AG04450 (cell line): ENCODE results near the gene JADE2. TPM values are rescaled to one million over a fixed set of nuclear protein-coding genes. Genes with fewer than 3 reads are reported as not detected.

Experiments
- CTCF ChIA-PET: fragments of 300-600, 350-600 bp; formaldehyde crosslinking; extraction: SDS; loops from one replicate; lab custom pipeline; 2022; ENCODE audit warnings: antibody characterized with exemption, inconsistent platforms; lab: Charles Lee
- POLR2A ChIA-PET: fragments of 350-600 bp; formaldehyde crosslinking; extraction: SDS; loops from one replicate; lab custom pipeline; 2021; ENCODE audit warnings: antibody characterized with exemption, inconsistent platforms; lab: Yijun Ruan, JAX
- DNase-seq: peaks from one replicate; pipeline ENCODE4 v3.0.0-alpha.2; 2011; ENCODE audit warnings: low read depth, low spot score
- H3K27ac ChIP-seq: one replicate; pipeline ENCODE4 v1.5.1; 2012; ENCODE audit warnings: low read depth, low read length, control low read depth
- H3K27me3 ChIP-seq: one replicate; pipeline ENCODE4 v1.6.0; 2012; ENCODE audit warnings: low read length; ENCODE audit not compliant: control insufficient read depth, insufficient read depth
- H3K4me3 ChIP-seq: 2 replicates; pipeline ENCODE4 v1.5.1; 2011; ENCODE audit warnings: mild to moderate bottlenecking, low read depth, low read length, control low read depth
- H3K9me3 ChIP-seq: 2 replicates; pipeline ENCODE4 v1.5.1; 2012; ENCODE audit warnings: low read length; ENCODE audit not compliant: control insufficient read depth, insufficient read depth
- polyA plus RNA-seq: library from polyadenylated mRNA; depleted of rRNA; stranded (reverse); fragments of >200 nt; gene quantifications from 2 replicates; pipeline ENCODE4 v1.2.3, GENCODE V29; 2011
- TF ChIP-seq, protein P1 (sequence below): IDR thresholded peaks from 2 replicates; pipeline ENCODE4 v1.5.1; 2011; ENCODE audit warnings: low read depth, low read length, control low read depth, inconsistent platforms

JADE2 gene
- polyA plus RNA-seq, 1 experiment = 13.2 TPM

DNA sequence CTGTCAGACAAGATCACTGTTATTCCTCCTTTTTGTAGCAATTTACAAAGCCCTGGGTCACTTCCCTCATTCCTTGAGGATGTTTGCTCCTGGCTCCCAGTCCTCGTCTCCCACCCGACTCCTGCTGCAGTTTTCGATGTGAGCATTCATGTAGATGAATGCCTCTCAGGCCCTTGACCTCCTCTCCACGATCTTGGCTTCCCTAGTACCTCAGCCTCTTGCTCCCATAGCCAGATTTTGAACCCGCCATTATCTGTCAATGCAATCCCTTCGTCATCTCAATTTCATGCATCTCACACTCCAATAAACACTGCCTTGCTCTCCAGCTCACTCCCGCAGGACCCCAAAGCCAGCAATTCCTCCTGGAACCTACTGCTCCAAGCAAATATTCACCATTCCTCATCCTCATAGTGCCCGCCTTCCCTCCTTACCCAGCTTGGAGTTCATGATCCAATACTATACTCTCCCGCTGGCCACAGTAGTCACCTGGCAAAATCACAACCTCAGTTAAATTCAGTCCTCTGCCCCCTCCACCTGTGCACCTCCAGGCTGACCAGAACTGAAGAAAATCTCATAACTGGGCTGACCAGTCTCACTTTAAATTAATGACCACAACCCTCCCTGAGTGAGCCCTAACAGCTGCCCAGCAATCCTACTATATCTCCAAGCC is 35.1 kb upstream of the JADE2 start:
- ChIA-PET POLR2A (no interaction called here), CTCF (no interaction called here)
- no peak for DNase-seq
- Histone ChIP-seq H3K27ac (no peak overlapping the region), H3K9me3 (no peaks in the 10 kb centered on the region), H3K27me3 (no peaks in the 10 kb centered on the region), H3K4me3 (no peak overlapping the region)
- TF ChIP-seq, protein P1, sequence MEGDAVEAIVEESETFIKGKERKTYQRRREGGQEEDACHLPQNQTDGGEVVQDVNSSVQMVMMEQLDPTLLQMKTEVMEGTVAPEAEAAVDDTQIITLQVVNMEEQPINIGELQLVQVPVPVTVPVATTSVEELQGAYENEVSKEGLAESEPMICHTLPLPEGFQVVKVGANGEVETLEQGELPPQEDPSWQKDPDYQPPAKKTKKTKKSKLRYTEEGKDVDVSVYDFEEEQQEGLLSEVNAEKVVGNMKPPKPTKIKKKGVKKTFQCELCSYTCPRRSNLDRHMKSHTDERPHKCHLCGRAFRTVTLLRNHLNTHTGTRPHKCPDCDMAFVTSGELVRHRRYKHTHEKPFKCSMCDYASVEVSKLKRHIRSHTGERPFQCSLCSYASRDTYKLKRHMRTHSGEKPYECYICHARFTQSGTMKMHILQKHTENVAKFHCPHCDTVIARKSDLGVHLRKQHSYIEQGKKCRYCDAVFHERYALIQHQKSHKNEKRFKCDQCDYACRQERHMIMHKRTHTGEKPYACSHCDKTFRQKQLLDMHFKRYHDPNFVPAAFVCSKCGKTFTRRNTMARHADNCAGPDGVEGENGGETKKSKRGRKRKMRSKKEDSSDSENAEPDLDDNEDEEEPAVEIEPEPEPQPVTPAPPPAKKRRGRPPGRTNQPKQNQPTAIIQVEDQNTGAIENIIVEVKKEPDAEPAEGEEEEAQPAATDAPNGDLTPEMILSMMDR = no peak

GRCh38 chr5:134490925-134491271 is 34.6 kb upstream of the JADE2 start:
- DNase-seq = no peak
- TF ChIP-seq, protein P1 = no peak
- Histone ChIP-seq H3K4me3 (no peak overlapping the region), H3K9me3 (no peaks in the 10 kb centered on the region), H3K27me3 (no peaks in the 10 kb centered on the region), H3K27ac (no peak overlapping the region)
- CTCF ChIA-PET = interaction anchor here (0.7 kb wide), 1 partner anchor 87 kb away, joined by 3 read pairs; no protein-coding TSS in a partner anchor
- POLR2A ChIA-PET = no interaction called here

GRCh38 chr5:134491841-134492442 is 33.5 kb upstream of the JADE2 start:
- Histone ChIP-seq H3K27ac (no peak overlapping the region), H3K27me3 (no peaks in the 10 kb centered on the region), H3K4me3 (no peak overlapping the region), H3K9me3 (no peaks in the 10 kb centered on the region)
- no peak for DNase-seq
- ChIA-PET CTCF (interaction anchor here (0.7 kb wide), 2 partner anchors 16 to 86 kb away, joined by 3 to 4 read pairs; no protein-coding TSS in a partner anchor), POLR2A (no interaction called here)
- TF ChIP-seq, protein P1 = no peak

GRCh38 chr5:134492568-134492967 is 32.9 kb upstream of the JADE2 start:
- no peak overlapping the region for H3K4me3 ChIP-seq
- no peaks in the 10 kb centered on the region for H3K9me3 ChIP-seq
- no peak overlapping the region for H3K27ac ChIP-seq
- TF ChIP-seq, protein P1 = no peak
- no peaks in the 10 kb centered on the region for H3K27me3 ChIP-seq
- DNase-seq = no peak
- CTCF ChIA-PET = interaction anchor here (0.7 kb wide), 1 partner anchor 16 kb away, joined by 4 read pairs; no protein-coding TSS in a partner anchor
- POLR2A ChIA-PET = no interaction called here

DNA sequence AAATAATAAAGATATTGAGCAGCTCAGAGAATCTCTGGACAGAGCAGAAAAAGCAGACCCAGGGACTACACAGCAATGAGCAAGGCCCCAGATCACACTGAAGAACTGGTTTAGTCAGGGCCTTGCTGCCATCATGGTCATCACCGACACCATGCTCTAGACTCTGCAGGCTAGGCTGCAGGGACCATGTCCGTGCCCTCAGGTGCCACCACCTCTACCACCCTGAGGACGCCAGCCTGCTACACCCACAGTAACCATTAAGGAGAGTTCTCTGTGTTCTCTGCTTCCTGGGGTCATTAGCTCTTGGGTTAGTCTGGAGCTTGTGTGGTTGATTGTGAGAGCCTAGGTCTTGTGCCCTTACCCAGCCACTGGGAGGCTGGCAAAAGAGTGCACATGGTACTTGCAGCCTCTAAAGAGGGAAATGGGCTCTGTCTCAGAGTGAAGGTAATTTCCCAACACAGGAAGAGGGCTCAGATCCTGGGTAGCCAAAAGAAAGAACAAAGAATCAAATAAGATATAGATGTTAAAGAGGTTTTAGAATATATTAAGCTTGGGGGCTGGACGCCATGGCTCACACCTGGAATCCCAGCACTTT is 31.9 kb upstream of the JADE2 start:
- Histone ChIP-seq H3K4me3 (no peak overlapping the region), H3K27ac (no peak overlapping the region), H3K9me3 (no peaks in the 10 kb centered on the region), H3K27me3 (no peaks in the 10 kb centered on the region)
- DNase-seq = no peak
- ChIA-PET POLR2A (interaction anchor here (0.6 to 0.9 kb wide), 2 partner anchors 28 to 93 kb away, joined by 3 read pairs; no protein-coding TSS in a partner anchor), CTCF (no interaction called here)
- TF ChIP-seq, protein P1 = no peak
